K562 (cell line): ENCODE measurements around the gene SLC25A10. TPM values are rescaled to one million over a fixed set of nuclear protein-coding genes. Genes with fewer than 3 reads are reported as not detected.

Source experiments
- ASH1L ChIP-seq: fragments of 450-650 bp; IDR thresholded peaks from 2 replicates; pipeline ENCODE4 v1.6.1; 2018; ENCODE audit warnings: borderline replicate concordance, mild to moderate bottlenecking, low read depth; ENCODE audit not compliant: partially characterized antibody
- ATF1 ChIP-seq, 2 experiments: fragments of 450-650 bp in 1 of 2; IDR thresholded peaks; 2 replicates each; pipeline ENCODE4 v1.6.1; 2016; ENCODE audit warnings: missing compliant biosample characterization in 1 of 2, missing genetic modification characterization in 1 of 2
- DIDO1 ChIP-seq: fragments of 450-650 bp; IDR thresholded peaks from 2 replicates; pipeline ENCODE4 v1.6.1; 2016; ENCODE audit warnings: low read depth, missing biosample characterization, missing genetic modification characterization
- GATAD2A ChIP-seq: fragments of 450-650 bp; IDR thresholded peaks from 2 replicates; pipeline ENCODE4 v1.6.1; 2017
- HDAC8 ChIP-seq: fragments of 450-650 bp; IDR thresholded peaks from 2 replicates; pipeline ENCODE4 v1.6.1; 2016; ENCODE audit warnings: mild to moderate bottlenecking, missing genetic modification characterization, moderate library complexity, missing compliant biosample characterization
- HNRNPLL ChIP-seq: fragments of 200-400 bp; formaldehyde crosslinking; IDR thresholded peaks from 2 replicates; pipeline ENCODE4 v1.6.1; 2017; ENCODE audit warnings: low read length, low read depth, mild to moderate bottlenecking; ENCODE audit not compliant: poor library complexity, severe bottlenecking
- KLF6 ChIP-seq: fragments of 250-450 bp; sonication (Bioruptor Pico); IDR thresholded peaks from 2 replicates; pipeline ENCODE4 v1.4.0; 2020; ENCODE audit warnings: mild to moderate bottlenecking, moderate library complexity, borderline replicate concordance
- PHB2 ChIP-seq: fragments of 450-650 bp; IDR thresholded peaks from 2 replicates; pipeline ENCODE4 v1.6.1; 2017; ENCODE audit warnings: low read depth
- POLR2AphosphoS5 ChIP-seq: IDR thresholded peaks from 2 replicates; pipeline ENCODE4 v1.6.1; 2011; ENCODE audit warnings: mild to moderate bottlenecking, low read depth, low read length, moderate library complexity; ENCODE audit not compliant: control insufficient read depth, insufficient read depth
- PTBP1 ChIP-seq: fragments of 200-400 bp; formaldehyde crosslinking; IDR thresholded peaks from 2 replicates; pipeline ENCODE4 v1.6.1; 2017; ENCODE audit warnings: low read depth, low read length
- RBFOX2 ChIP-seq: fragments of 200-400 bp; formaldehyde crosslinking; IDR thresholded peaks from 2 replicates; pipeline ENCODE4 v1.6.1; 2017; ENCODE audit warnings: low read depth, mild to moderate bottlenecking, low read length, moderate library complexity
- SMAD4 ChIP-seq: fragments of 250-450 bp; sonication (Bioruptor Pico); conservative IDR thresholded peaks from 2 replicates; pipeline ENCODE4 v1.8.0; 2021; ENCODE audit warnings: inconsistent platforms, mild to moderate bottlenecking, moderate library complexity
- XRCC3 ChIP-seq: fragments of 450-650 bp; IDR thresholded peaks from 2 replicates; pipeline ENCODE4 v1.6.1; 2017; ENCODE audit warnings: mild to moderate bottlenecking, moderate library complexity
- ZNF121 ChIP-seq: sonication (generic); formaldehyde crosslinking; conservative IDR thresholded peaks from 2 replicates; pipeline ENCODE4 v1.8.0; 2022; ENCODE audit warnings: missing genetic modification reagents
- ZNF384 ChIP-seq: IDR thresholded peaks from 2 replicates; pipeline ENCODE4 v1.6.1; 2012; ENCODE audit warnings: low read depth, low read length, improper control_type of control experiment
- ZNF699 ChIP-seq: fragments of 250-450 bp; sonication (Bioruptor Pico); IDR thresholded peaks from 2 replicates; pipeline ENCODE4 v1.8.0; 2021; ENCODE audit warnings: mild to moderate bottlenecking, moderate library complexity; ENCODE audit not compliant: insufficient replicate concordance
- ZNF780A ChIP-seq: fragments of 250-450 bp; sonication (Bioruptor Pico); IDR thresholded peaks from 2 replicates; pipeline ENCODE4 v1.5.0; 2021; ENCODE audit warnings: mild to moderate bottlenecking
- polyA plus RNA-seq, 8 experiments: library from polyadenylated mRNA; depleted of rRNA in 4 of 8; stranded (reverse) in 5 of 8; unstranded in 3 of 8; fragments of >200 nt; fragmentation: Nextera tagmentation in 2 of 8; fragmentation: Illumina TruSeq in 1 of 8; extraction: Ambion mirVana in 2 of 8; extraction: Trizol in 1 of 8; gene quantifications; 2 replicates each; pipeline versions ENCODE4 v1.2.1 to v1.2.3, GENCODE V29; 2011 to 2014; ENCODE audit warnings: inconsistent platforms in 1 of 8, missing spikeins in 1 of 8
- total RNA-seq, 7 experiments: library from RNA; depleted of rRNA in 6 of 7; stranded (reverse); fragments of >200 nt in 6 of 7; fragmentation: Illumina TruSeq in 2 of 7; extraction: Trizol in 2 of 7; gene quantifications; 2 replicates each; pipeline versions ENCODE4 v1.2.1 to v1.2.3, GENCODE V29; 2011 to 2021; ENCODE audit warnings: low replicate concordance in 1 of 7
- TF ChIP-seq, protein P1 (sequence below): fragments of 250-450 bp; sonication (Bioruptor Pico); IDR thresholded peaks from 2 replicates; pipeline ENCODE4 v1.8.0; 2022; ENCODE audit warnings: inconsistent platforms
- TF ChIP-seq, protein P2 (sequence below): fragments of 450-650 bp; IDR thresholded peaks from 2 replicates; pipeline ENCODE4 v1.6.1; 2016; ENCODE audit warnings: low read depth

SLC25A10 gene
- total and polyA plus RNA-seq, 9 of the 15 experiments (the other 6 are each of a cell fraction or from before 2014, with no cell fraction given): 0.10 to 85.6 (median 34.3) TPM

- no peak; the same call in 1 of the 2 replicates for TF ChIP-seq ATF1 (CRISPR knock-in tag; IDR thresholded peaks at IDR 0.05)
- TF ChIP-seq ATF1 (tag; IDR thresholded peaks at IDR 0.05): peak; percentile 91
- TF ChIP-seq HDAC8: no peak
- TF ChIP-seq KLF6 (CRISPR knock-in tag): no peak
- peak; percentile 86 for TF ChIP-seq RBFOX2
- TF ChIP-seq PHB2: no peak
- 0 out of 2 replicates have a peak, but pooled peaks have one; percentile 8 for TF ChIP-seq POLR2AphosphoS5
- TF ChIP-seq, protein P1, sequence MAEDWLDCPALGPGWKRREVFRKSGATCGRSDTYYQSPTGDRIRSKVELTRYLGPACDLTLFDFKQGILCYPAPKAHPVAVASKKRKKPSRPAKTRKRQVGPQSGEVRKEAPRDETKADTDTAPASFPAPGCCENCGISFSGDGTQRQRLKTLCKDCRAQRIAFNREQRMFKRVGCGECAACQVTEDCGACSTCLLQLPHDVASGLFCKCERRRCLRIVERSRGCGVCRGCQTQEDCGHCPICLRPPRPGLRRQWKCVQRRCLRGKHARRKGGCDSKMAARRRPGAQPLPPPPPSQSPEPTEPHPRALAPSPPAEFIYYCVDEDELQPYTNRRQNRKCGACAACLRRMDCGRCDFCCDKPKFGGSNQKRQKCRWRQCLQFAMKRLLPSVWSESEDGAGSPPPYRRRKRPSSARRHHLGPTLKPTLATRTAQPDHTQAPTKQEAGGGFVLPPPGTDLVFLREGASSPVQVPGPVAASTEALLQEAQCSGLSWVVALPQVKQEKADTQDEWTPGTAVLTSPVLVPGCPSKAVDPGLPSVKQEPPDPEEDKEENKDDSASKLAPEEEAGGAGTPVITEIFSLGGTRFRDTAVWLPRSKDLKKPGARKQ (CRISPR knock-in tag): no peak
- TF ChIP-seq GATAD2A: no peak
- TF ChIP-seq ZNF384: no peak
- TF ChIP-seq ZNF780A: no peak
- TF ChIP-seq, protein P2, sequence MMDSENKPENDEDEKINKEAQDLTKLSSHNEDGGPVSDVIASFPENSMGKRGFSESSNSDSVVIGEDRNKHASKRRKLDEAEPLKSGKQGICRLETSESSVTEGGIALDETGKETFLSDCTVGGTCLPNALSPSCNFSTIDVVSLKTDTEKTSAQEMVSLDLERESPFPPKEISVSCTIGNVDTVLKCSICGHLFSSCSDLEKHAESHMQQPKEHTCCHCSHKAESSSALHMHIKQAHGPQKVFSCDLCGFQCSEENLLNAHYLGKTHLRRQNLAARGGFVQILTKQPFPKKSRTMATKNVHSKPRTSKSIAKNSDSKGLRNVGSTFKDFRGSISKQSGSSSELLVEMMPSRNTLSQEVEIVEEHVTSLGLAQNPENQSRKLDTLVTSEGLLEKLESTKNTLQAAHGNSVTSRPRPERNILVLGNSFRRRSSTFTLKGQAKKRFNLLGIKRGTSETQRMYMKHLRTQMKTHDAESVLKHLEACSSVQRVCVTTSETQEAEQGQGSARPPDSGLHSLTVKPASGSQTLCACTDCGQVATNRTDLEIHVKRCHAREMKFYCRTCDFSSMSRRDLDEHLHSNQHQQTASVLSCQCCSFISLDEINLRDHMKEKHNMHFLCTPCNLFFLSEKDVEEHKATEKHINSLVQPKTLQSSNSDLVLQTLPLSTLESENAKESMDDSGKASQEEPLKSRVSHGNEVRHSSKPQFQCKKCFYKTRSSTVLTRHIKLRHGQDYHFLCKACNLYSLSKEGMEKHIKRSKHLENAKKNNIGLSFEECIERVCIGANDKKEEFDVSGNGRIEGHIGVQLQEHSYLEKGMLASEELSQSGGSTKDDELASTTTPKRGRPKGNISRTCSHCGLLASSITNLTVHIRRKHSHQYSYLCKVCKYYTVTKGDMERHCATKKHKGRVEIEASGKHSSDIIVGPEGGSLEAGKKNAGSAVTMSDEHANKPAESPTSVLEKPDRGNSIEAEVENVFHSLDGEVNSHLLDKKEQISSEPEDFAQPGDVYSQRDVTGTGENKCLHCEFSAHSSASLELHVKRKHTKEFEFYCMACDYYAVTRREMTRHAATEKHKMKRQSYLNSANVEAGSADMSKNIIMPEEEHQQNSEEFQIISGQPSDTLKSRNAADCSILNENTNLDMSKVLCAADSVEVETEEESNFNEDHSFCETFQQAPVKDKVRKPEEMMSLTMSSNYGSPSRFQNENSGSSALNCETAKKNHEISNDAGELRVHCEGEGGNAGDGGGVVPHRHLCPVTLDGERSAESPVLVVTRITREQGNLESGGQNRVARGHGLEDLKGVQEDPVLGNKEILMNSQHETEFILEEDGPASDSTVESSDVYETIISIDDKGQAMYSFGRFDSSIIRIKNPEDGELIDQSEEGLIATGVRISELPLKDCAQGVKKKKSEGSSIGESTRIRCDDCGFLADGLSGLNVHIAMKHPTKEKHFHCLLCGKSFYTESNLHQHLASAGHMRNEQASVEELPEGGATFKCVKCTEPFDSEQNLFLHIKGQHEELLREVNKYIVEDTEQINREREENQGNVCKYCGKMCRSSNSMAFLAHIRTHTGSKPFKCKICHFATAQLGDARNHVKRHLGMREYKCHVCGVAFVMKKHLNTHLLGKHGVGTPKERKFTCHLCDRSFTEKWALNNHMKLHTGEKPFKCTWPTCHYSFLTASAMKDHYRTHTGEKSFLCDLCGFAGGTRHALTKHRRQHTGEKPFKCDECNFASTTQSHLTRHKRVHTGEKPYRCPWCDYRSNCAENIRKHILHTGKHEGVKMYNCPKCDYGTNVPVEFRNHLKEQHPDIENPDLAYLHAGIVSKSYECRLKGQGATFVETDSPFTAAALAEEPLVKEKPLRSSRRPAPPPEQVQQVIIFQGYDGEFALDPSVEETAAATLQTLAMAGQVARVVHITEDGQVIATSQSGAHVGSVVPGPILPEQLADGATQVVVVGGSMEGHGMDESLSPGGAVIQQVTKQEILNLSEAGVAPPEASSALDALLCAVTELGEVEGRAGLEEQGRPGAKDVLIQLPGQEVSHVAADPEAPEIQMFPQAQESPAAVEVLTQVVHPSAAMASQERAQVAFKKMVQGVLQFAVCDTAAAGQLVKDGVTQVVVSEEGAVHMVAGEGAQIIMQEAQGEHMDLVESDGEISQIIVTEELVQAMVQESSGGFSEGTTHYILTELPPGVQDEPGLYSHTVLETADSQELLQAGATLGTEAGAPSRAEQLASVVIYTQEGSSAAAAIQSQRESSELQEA: peak; percentile 99
- TF ChIP-seq SMAD4 (CRISPR knock-in tag): no peak
- no peak for TF ChIP-seq XRCC3
- no peak for TF ChIP-seq DIDO1 (tag)
- peak; percentile 98 for TF ChIP-seq ASH1L
- TF ChIP-seq ZNF699 (CRISPR knock-in tag): no peak
- TF ChIP-seq HNRNPLL: peak; percentile 20
- TF ChIP-seq PTBP1: no peak
- TF ChIP-seq ZNF121 (CRISPR knock-in tag): no peak
Observed at GRCh38 chr17:81683584-81684441, 28.3 kb upstream of the SLC25A10 start, which contains the start of the genes ARL16 and HGS (continued).
